Ovary (tissue), 3 donors: Measurements from ENCODE around the gene UTS2R.

Experiments used
- CTCF ChIP-seq, 3 donors: fragments of 450-650 bp in 2 of 3; fragments of 200-600 bp in 1 of 3; IDR thresholded peaks; one replicate each; pipeline versions ENCODE4 v1.5.1 to v1.8.0; 2016 to 2022; ENCODE audit warnings: antibody characterized with exemption in 3 of 3, mild to moderate bottlenecking in 1 of 3
- POLR2A ChIP-seq: fragments of 450-650 bp; IDR thresholded peaks from one replicate; pipeline ENCODE4 v1.6.1; 2017; ENCODE audit warnings: antibody characterized with exemption, mild to moderate bottlenecking, moderate library complexity
- donor health status: DM: no; HTN: no; CAD: no.

GRCh38 chr17:82399041-82399441 is 27.5 kb downstream of the UTS2R start:
- TF ChIP-seq CTCF (IDR thresholded peaks at IDR 0.05) (no peak), POLR2A (no peak)
